HepG2 (cell line): ENCODE results near the gene FITM1. TPM values are rescaled to one million over a fixed set of nuclear protein-coding genes. Genes with fewer than 3 reads are reported as not detected.

Experiments
- BORCS8-MEF2B ChIP-seq: sonication (generic); formaldehyde crosslinking; IDR thresholded peaks from 2 replicates; pipeline ENCODE4 v1.8.0; 2022; ENCODE audit warnings: mild to moderate bottlenecking, missing genetic modification reagents
- HDAC1 ChIP-seq: sonication (generic); formaldehyde crosslinking; IDR thresholded peaks from 2 replicates; pipeline ENCODE4 v1.5.1; 2020; ENCODE audit warnings: mild to moderate bottlenecking, missing genetic modification reagents
- JUNB ChIP-seq: sonication (generic); formaldehyde crosslinking; IDR thresholded peaks from 2 replicates; pipeline ENCODE4 v1.8.0; 2022; ENCODE audit warnings: missing genetic modification reagents, mild to moderate bottlenecking, borderline replicate concordance
- KDM3A ChIP-seq: IDR thresholded peaks from 2 replicates; pipeline ENCODE4 v1.6.1; 2018; ENCODE audit warnings: low read depth, missing compliant biosample characterization
- MEIS1 ChIP-seq: sonication (generic); formaldehyde crosslinking; IDR thresholded peaks from 2 replicates; pipeline ENCODE4 v1.9.0; 2021; ENCODE audit warnings: mild to moderate bottlenecking, missing genetic modification reagents, moderate library complexity, borderline replicate concordance
- NAIF1 ChIP-seq: sonication (generic); formaldehyde crosslinking; IDR thresholded peaks from 2 replicates; pipeline ENCODE4 v1.5.0; 2020; ENCODE audit warnings: mild to moderate bottlenecking, missing genetic modification reagents, borderline replicate concordance
- TBX2 ChIP-seq: sonication (generic); formaldehyde crosslinking; IDR thresholded peaks from 2 replicates; pipeline ENCODE4 v1.5.0; 2020; ENCODE audit warnings: missing genetic modification reagents, mild to moderate bottlenecking, borderline replicate concordance
- TCF7L2 ChIP-seq: IDR thresholded peaks from 2 replicates; pipeline ENCODE4 v1.6.1; 2011; ENCODE audit warnings: mild to moderate bottlenecking, low read depth, low read length, moderate library complexity
- ZFP82 ChIP-seq: sonication (generic); formaldehyde crosslinking; IDR thresholded peaks from 2 replicates; pipeline ENCODE4 v1.5.1; 2020; ENCODE audit warnings: mild to moderate bottlenecking, missing genetic modification reagents, borderline replicate concordance
- ZNF234 ChIP-seq: sonication (generic); formaldehyde crosslinking; conservative IDR thresholded peaks from 2 replicates; pipeline ENCODE4 v1.5.1; 2020; ENCODE audit warnings: mild to moderate bottlenecking, missing genetic modification reagents
- ZNF251 ChIP-seq: sonication (generic); formaldehyde crosslinking; IDR thresholded peaks from 2 replicates; pipeline ENCODE4 v1.9.0; 2021; ENCODE audit warnings: mild to moderate bottlenecking, missing genetic modification reagents
- ZNF264 ChIP-seq: sonication (generic); formaldehyde crosslinking; IDR thresholded peaks from 2 replicates; pipeline ENCODE4 v1.4.0; 2020; ENCODE audit warnings: missing genetic modification reagents
- ZNF3 ChIP-seq: IDR thresholded peaks from 2 replicates; pipeline ENCODE4 v1.7.0; 2017; ENCODE audit warnings: inconsistent platforms
- ZNF33B ChIP-seq: sonication (generic); formaldehyde crosslinking; IDR thresholded peaks from 2 replicates; pipeline ENCODE4 v1.5.1; 2020; ENCODE audit warnings: mild to moderate bottlenecking, missing genetic modification reagents
- ZNF780A ChIP-seq: sonication (generic); formaldehyde crosslinking; IDR thresholded peaks from 2 replicates; pipeline ENCODE4 v1.8.0; 2022; ENCODE audit warnings: mild to moderate bottlenecking, missing genetic modification reagents, moderate library complexity
- polyA plus RNA-seq, 8 experiments: library from polyadenylated mRNA; depleted of rRNA in 3 of 8; stranded (reverse) in 7 of 8; unstranded in 1 of 8; fragments of >200 nt; fragmentation: Illumina TruSeq in 4 of 8; extraction: Trizol in 4 of 8; gene quantifications; 2 replicates each; pipeline versions ENCODE4 v1.2.1 to v1.2.3, GENCODE V29; 2011 to 2016; ENCODE audit warnings: low read depth in 4 of 8, missing spikeins in 1 of 8, mixed read lengths in 1 of 8; ENCODE audit not compliant: insufficient read depth in 1 of 8
- total RNA-seq, 5 experiments: library from RNA; depleted of rRNA; stranded (reverse); fragments of >200 nt; fragmentation: Illumina TruSeq; extraction: Trizol; gene quantifications; 2 replicates each; pipeline ENCODE4 v1.2.3, GENCODE V29; 2016; ENCODE audit warnings: low read depth in 1 of 5
- TF ChIP-seq, protein P1 (sequence below): IDR thresholded peaks from 2 replicates; pipeline ENCODE4 v1.6.1; 2016; ENCODE audit warnings: missing compliant biosample characterization, missing genetic modification reagents, borderline replicate concordance
- TF ChIP-seq, protein P2 (sequence below): sonication (generic); formaldehyde crosslinking; IDR thresholded peaks from 2 replicates; pipeline ENCODE4 v1.4.0; 2020; ENCODE audit warnings: missing genetic modification reagents, mild to moderate bottlenecking, borderline replicate concordance
- TF ChIP-seq, protein P3 (sequence below): sonication (generic); formaldehyde crosslinking; IDR thresholded peaks from 2 replicates; pipeline ENCODE4 v1.4.0; 2020; ENCODE audit warnings: missing genetic modification reagents, borderline replicate concordance
- TF ChIP-seq, protein P4 (sequence below): fragments of 450-650 bp; IDR thresholded peaks from 2 replicates; pipeline ENCODE4 v1.6.1; 2016
- TF ChIP-seq, protein P5 (sequence below): conservative IDR thresholded peaks from 2 replicates; pipeline ENCODE4 v1.6.1; 2018; ENCODE audit warnings: missing genetic modification reagents
- TF ChIP-seq, protein P6 (sequence below): sonication (generic); formaldehyde crosslinking; IDR thresholded peaks from 2 replicates; pipeline ENCODE4 v1.9.0; 2022; ENCODE audit warnings: missing genetic modification reagents, mild to moderate bottlenecking, borderline replicate concordance

Gene FITM1
- total and polyA plus RNA-seq, 2 of the 13 experiments (the other 11 are each of a cell fraction or from before 2014, with no cell fraction given), result 2.7 to 5.8 TPM

DNA sequence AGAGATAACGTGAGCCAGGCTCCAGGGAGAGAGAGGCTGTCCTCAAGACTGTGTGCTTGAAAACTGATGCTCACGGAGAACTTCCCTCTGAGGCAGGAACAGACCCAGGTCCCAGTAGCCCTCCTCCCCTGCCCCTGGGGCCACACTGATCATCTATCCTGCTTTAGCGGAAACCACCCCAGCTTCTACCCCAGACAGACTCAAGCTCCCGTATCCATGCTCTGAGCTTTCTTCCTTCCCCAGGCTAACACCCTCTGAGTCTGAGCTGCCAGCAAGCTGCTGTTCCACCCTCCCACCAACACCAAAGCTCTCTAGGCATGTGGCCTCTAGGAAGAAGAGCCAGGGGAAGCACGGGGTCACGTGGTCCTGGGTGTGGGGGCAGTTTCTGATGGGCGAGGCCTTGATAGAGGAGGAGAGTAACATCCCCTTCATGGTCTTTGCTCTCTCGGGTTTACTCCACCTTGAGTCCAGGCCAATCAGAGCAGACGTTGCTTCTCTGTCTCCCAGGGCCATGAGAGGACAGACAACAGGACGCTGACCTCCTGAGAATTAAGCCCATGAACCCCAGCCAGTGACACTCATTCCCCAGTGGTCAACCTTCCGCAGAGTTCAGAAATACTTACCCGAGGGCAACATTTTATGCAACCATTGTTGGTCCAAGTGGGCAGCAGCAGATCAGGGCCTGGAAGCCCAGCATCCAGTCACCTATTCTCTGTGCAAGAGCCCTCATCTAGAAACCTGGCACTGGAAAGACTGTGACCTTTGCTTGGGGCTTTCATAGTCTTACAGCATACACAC lies 35.0 kb upstream of the FITM1 start (continued):
- TF ChIP-seq, protein P1, sequence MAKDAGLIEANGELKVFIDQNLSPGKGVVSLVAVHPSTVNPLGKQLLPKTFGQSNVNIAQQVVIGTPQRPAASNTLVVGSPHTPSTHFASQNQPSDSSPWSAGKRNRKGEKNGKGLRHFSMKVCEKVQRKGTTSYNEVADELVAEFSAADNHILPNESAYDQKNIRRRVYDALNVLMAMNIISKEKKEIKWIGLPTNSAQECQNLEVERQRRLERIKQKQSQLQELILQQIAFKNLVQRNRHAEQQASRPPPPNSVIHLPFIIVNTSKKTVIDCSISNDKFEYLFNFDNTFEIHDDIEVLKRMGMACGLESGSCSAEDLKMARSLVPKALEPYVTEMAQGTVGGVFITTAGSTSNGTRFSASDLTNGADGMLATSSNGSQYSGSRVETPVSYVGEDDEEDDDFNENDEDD, result peak; percentile 98
- TF ChIP-seq ZFP82 (no peak), TCF7L2 (no peak), ZNF780A (no peak), HDAC1 (no peak), ZNF3 (CRISPR knock-in tag) (peak; percentile 78; the same call in 1 of the 2 replicates), ZNF264 (CRISPR knock-in tag) (peak; percentile 87), ZNF234 (no peak), JUNB (CRISPR knock-in tag) (no peak), TBX2 (peak; percentile 85), ZNF251 (peak; percentile 97; the same call in 1 of the 2 replicates), ZNF33B (CRISPR knock-in tag) (peak; percentile 99), NAIF1 (CRISPR knock-in tag) (no peak), KDM3A (CRISPR knock-in tag) (peak; percentile 99), BORCS8-MEF2B (peak; percentile 100), MEIS1 (CRISPR knock-in tag) (peak; percentile 77)
- TF ChIP-seq, protein P2, sequence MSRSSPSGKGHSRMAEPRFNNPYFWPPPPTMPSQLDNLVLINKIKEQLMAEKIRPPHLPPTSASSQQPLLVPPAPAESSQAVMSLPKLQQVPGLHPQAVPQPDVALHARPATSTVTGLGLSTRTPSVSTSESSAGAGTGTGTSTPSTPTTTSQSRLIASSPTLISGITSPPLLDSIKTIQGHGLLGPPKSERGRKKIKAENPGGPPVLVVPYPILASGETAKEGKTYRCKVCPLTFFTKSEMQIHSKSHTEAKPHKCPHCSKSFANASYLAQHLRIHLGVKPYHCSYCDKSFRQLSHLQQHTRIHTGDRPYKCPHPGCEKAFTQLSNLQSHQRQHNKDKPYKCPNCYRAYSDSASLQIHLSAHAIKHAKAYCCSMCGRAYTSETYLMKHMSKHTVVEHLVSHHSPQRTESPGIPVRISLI (CRISPR knock-in tag), result peak; percentile 57
- TF ChIP-seq, protein P3, sequence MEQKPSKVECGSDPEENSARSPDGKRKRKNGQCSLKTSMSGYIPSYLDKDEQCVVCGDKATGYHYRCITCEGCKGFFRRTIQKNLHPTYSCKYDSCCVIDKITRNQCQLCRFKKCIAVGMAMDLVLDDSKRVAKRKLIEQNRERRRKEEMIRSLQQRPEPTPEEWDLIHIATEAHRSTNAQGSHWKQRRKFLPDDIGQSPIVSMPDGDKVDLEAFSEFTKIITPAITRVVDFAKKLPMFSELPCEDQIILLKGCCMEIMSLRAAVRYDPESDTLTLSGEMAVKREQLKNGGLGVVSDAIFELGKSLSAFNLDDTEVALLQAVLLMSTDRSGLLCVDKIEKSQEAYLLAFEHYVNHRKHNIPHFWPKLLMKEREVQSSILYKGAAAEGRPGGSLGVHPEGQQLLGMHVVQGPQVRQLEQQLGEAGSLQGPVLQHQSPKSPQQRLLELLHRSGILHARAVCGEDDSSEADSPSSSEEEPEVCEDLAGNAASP, result peak; percentile 98
- TF ChIP-seq, protein P4, sequence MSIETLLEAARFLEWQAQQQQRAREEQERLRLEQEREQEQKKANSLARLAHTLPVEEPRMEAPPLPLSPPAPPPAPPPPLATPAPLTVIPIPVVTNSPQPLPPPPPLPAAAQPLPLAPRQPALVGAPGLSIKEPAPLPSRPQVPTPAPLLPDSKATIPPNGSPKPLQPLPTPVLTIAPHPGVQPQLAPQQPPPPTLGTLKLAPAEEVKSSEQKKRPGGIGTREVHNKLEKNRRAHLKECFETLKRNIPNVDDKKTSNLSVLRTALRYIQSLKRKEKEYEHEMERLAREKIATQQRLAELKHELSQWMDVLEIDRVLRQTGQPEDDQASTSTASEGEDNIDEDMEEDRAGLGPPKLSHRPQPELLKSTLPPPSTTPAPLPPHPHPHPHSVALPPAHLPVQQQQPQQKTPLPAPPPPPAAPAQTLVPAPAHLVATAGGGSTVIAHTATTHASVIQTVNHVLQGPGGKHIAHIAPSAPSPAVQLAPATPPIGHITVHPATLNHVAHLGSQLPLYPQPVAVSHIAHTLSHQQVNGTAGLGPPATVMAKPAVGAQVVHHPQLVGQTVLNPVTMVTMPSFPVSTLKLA, result peak; percentile 99
- TF ChIP-seq, protein P5, sequence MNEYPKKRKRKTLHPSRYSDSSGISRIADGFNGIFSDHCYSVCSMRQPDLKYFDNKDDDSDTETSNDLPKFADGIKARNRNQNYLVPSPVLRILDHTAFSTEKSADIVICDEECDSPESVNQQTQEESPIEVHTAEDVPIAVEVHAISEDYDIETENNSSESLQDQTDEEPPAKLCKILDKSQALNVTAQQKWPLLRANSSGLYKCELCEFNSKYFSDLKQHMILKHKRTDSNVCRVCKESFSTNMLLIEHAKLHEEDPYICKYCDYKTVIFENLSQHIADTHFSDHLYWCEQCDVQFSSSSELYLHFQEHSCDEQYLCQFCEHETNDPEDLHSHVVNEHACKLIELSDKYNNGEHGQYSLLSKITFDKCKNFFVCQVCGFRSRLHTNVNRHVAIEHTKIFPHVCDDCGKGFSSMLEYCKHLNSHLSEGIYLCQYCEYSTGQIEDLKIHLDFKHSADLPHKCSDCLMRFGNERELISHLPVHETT (CRISPR knock-in tag), result peak; percentile 96
- TF ChIP-seq, protein P6, sequence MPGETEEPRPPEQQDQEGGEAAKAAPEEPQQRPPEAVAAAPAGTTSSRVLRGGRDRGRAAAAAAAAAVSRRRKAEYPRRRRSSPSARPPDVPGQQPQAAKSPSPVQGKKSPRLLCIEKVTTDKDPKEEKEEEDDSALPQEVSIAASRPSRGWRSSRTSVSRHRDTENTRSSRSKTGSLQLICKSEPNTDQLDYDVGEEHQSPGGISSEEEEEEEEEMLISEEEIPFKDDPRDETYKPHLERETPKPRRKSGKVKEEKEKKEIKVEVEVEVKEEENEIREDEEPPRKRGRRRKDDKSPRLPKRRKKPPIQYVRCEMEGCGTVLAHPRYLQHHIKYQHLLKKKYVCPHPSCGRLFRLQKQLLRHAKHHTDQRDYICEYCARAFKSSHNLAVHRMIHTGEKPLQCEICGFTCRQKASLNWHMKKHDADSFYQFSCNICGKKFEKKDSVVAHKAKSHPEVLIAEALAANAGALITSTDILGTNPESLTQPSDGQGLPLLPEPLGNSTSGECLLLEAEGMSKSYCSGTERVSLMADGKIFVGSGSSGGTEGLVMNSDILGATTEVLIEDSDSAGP (CRISPR knock-in tag), result no peak
